SH-SY5Y (cell line): Measurements from ENCODE around the gene CCDC194.

Source experiments
- GATA2 ChIP-seq: IDR thresholded peaks from 2 replicates; pipeline ENCODE4 v1.6.1; 2011; ENCODE audit warnings: mild to moderate bottlenecking, low read depth, low read length
- GATA3 ChIP-seq: IDR thresholded peaks from 2 replicates; pipeline ENCODE4 v1.6.1; 2011; ENCODE audit warnings: low read depth, mild to moderate bottlenecking, low read length, moderate library complexity

GRCh38 chr19:17393002-17393401, 994 bp downstream of the CCDC194 start:
- TF ChIP-seq GATA3 (no peak), GATA2 (no peak)
